GM19467 (cell line): ENCODE measurements around the gene MASTL.

Experiments
- ATAC-seq: cut with Tn5 transposase; IDR thresholded peaks from one replicate; pipeline ENCODE4 v1.9.1; 2021; ENCODE audit warnings: mild to moderate bottlenecking, moderate library complexity; ENCODE audit not compliant: unreplicated experiment

Gene MASTL

DNA sequence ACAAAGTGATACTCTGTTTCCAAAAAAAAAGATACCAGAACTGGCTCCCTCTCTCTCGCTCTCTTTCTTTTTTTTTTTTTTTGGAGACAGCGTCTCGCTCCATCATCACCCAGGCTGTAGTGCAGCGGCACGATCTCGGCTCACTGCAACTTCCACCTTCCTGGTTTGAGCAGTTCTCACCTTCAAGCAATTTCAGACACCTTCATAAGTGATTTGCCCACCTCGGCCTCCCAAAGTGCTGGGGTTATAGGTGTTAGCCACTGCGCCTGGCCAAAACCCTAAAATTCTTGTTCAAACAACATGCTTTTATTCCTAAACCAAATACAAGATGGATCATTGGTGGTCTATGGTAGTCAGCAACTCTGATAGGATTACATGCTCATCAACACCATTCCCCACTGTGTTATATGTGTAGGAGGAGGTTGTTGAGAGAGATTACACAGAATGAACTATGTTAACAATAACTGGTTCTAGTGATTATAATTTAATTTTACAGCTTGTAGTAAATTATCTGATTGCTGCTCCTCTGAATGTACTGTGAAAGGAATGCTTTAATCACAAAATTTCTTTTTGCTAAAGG lies 69.9 kb downstream of the MASTL start:
- ATAC-seq: no peak

DNA sequence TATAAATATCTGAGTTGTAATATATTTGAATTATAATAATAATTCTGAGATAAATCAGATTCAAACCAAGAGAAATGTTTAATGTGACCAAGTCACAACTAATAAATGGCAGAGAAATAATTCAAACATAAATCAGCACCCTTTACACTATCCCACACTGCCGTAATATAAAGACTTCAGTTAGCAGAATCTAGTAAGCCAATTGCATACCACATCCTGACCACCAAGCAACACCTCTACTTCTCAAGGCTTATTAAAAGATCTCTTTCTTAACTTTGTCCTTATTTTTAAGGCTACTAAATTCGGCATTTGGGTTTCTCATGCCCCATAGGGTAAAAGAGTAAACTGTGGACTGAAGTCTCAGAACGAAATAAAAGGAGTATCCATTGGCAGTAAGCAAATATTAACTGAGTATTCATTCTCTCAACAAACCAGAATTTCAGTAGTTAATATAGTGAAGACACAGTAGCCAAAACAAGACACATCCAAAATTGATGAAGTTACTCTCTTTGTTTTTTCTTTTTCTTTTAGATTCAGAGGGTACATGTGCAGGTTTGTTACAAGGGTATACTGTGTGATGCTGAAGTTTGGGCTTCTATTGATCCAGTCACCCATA lies 70.6 kb downstream of the MASTL start:
- no peak for ATAC-seq

DNA sequence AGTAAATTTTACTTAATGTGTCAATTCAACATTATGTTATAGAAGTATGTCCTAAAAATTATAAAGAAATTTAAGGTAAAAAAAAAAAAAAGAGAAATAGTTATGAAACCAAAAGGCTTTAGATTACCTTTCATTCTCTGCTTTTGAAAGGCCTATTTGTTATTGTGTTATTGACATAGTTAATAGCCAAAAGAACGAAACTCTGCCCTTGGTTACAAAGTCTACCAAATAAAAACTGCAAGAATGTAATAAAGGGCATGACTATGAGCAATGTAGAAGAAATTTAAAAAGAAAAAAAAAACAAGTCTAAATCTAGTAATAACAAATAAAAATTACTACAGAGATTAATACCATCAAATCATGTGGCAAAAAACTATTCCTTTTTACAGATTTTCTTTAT lies 74.9 kb downstream of the MASTL start:
- ATAC-seq: no peak

DNA sequence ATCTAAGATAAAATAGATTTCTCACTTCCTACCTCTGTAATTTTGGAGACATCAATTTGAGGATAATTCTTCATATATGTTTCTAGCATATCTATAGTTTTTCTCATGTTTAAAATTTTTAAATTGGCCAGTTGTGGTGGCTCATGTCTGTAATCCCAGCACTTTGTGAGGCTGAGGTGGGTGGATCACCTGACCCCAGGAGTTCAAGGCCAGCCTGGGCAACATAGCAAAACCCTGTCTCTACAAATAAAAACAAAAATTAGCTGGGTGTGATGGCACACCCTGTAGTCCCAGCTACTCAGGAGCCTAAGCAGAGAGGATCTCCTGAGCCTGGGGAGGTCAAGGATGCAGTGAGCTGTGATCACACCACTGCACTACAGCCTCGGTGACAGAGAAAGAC lies 80.6 kb downstream of the MASTL start:
- no peak for ATAC-seq
